SK-N-SH (cell line): ENCODE measurements around the gene CYP4F12. TPM values are rescaled to one million over a fixed set of nuclear protein-coding genes. Genes with fewer than 3 reads are reported as not detected.

ENCODE experiments used
- CTCF ChIA-PET: fragments of 300-600, 350-600 bp; formaldehyde crosslinking; extraction: SDS; loops from one replicate; lab custom pipeline; 2021; lab: Yijun Ruan, JAX
- POLR2A ChIA-PET: fragments of 350-600 bp; sonication (Branson Sonifier 250); formaldehyde crosslinking; extraction: SDS; loops from one replicate; lab custom pipeline; 2020; ENCODE audit warnings: antibody characterized with exemption, inconsistent platforms; lab: Yijun Ruan, JAX
- DNase-seq: peaks from one replicate; pipeline ENCODE4 v3.0.0; 2012
- H2AFZ ChIP-seq: fragments of 200-600 bp; sonication (generic); 2 replicates; pipeline ENCODE4 v1.8.1; 2016; ENCODE audit warnings: antibody characterized with exemption, mild to moderate bottlenecking, low read depth
- H3F3A ChIP-seq: fragments of 200-600 bp; sonication (generic); replicated peaks from 2 replicates; pipeline ENCODE3; 2016; ENCODE audit warnings: antibody characterized with exemption, mild to moderate bottlenecking; ENCODE audit not compliant: insufficient read depth
- H3K27ac ChIP-seq, 2 experiments: fragments of 200-500 bp in 1 of 2; fragments of 200-600 bp in 1 of 2; sonication (Bioruptor generic) in 1 of 2; sonication (generic), shearing (Covaris generic) in 1 of 2; 2 replicates each; pipeline versions ENCODE4 v1.5.1 to v1.6.1; 2014 to 2016; ENCODE audit warnings: low read depth in 2 of 2, inconsistent platforms in 1 of 2, low read length in 1 of 2, mild to moderate bottlenecking in 1 of 2, mixed read lengths in 1 of 2
- H3K27me3 ChIP-seq: fragments of 200-600 bp; sonication (generic), shearing (Covaris generic); 2 replicates; pipeline ENCODE4 v1.6.1; 2016; ENCODE audit warnings: mixed run types; ENCODE audit not compliant: insufficient read depth
- H3K36me3 ChIP-seq, 2 experiments: fragments of 200-500 bp in 1 of 2; fragments of 200-600 bp in 1 of 2; sonication (Bioruptor generic) in 1 of 2; sonication (generic) in 1 of 2; replicated peaks in 1 of 2; 2 replicates each; pipeline versions ENCODE3 to v1.5.1; 2014 to 2016; ENCODE audit warnings: low read length in 1 of 2, mild to moderate bottlenecking in 1 of 2; ENCODE audit not compliant: insufficient read depth in 2 of 2, control insufficient read depth in 1 of 2
- H3K4me1 ChIP-seq, 2 experiments: fragments of 200-500 bp in 1 of 2; fragments of 200-600 bp in 1 of 2; sonication (Bioruptor generic) in 1 of 2; sonication (generic), shearing (Covaris generic) in 1 of 2; 2 replicates each; pipeline versions ENCODE4 v1.5.1 to v1.6.1; 2014 to 2016; ENCODE audit warnings: low read depth in 1 of 2, low read length in 1 of 2, mixed run types in 1 of 2; ENCODE audit not compliant: insufficient read depth in 2 of 2, control insufficient read depth in 1 of 2
- H3K4me2 ChIP-seq: fragments of 200-600 bp; sonication (generic), shearing (Covaris generic); 2 replicates; pipeline ENCODE4 v1.6.1; 2017; ENCODE audit warnings: mixed run types
- H3K4me3 ChIP-seq, 2 experiments: fragments of 200-500 bp in 1 of 2; fragments of 200-600 bp in 1 of 2; sonication (Bioruptor generic) in 1 of 2; sonication (generic), shearing (Covaris generic) in 1 of 2; 2 replicates each; pipeline versions ENCODE4 v1.5.1 to v1.8.1; 2014 to 2016; ENCODE audit warnings: low read depth in 2 of 2, inconsistent platforms in 1 of 2, low read length in 1 of 2, mild to moderate bottlenecking in 1 of 2, mixed read lengths in 1 of 2, moderate library complexity in 1 of 2
- H3K79me2 ChIP-seq: fragments of 200-600 bp; sonication (generic); 2 replicates; pipeline ENCODE4 v1.8.1; 2017; ENCODE audit warnings: mild to moderate bottlenecking; ENCODE audit not compliant: insufficient read depth
- H3K9ac ChIP-seq: fragments of 200-600 bp; sonication (generic); 2 replicates; pipeline ENCODE4 v1.6.1; 2017; ENCODE audit warnings: mixed run types
- H3K9me2 ChIP-seq: fragments of 200-600 bp; sonication (generic); 2 replicates; pipeline ENCODE4 v1.6.1; 2017; ENCODE audit warnings: mixed run types
- H3K9me3 ChIP-seq: fragments of 200-600 bp; sonication (generic); 2 replicates; pipeline ENCODE4 v1.6.1; 2017; ENCODE audit warnings: mixed run types, mild to moderate bottlenecking, moderate library complexity
- H4K20me1 ChIP-seq: fragments of 200-600 bp; sonication (generic); 2 replicates; pipeline ENCODE4 v1.6.1; 2017; ENCODE audit warnings: mild to moderate bottlenecking, mixed run types; ENCODE audit not compliant: insufficient read depth
- ELF1 ChIP-seq: IDR thresholded peaks from 2 replicates; pipeline ENCODE4 v1.4.0; 2012
- FOXJ3 ChIP-seq: sonication (generic); formaldehyde crosslinking; IDR thresholded peaks from 2 replicates; pipeline ENCODE4 v1.5.1; 2020; ENCODE audit warnings: mild to moderate bottlenecking, missing genetic modification reagents
- FOXM1 ChIP-seq: IDR thresholded peaks from 2 replicates; pipeline ENCODE4 v1.4.0; 2012; ENCODE audit warnings: low read depth, mild to moderate bottlenecking
- GABPA ChIP-seq: IDR thresholded peaks from 2 replicates; pipeline ENCODE4 v1.4.0; 2012; ENCODE audit warnings: low read depth, mild to moderate bottlenecking
- GATA2 ChIP-seq: sonication (generic); formaldehyde crosslinking; IDR thresholded peaks from 2 replicates; pipeline ENCODE4 v1.5.0; 2020; ENCODE audit warnings: mild to moderate bottlenecking, missing genetic modification reagents
- IRF3 ChIP-seq: fragments of 150-350 bp; IDR thresholded peaks from 2 replicates; pipeline ENCODE4 v1.6.1; 2016; ENCODE audit warnings: mild to moderate bottlenecking, low read depth, low read length
- JUND ChIP-seq: IDR thresholded peaks from 2 replicates; pipeline ENCODE4 v1.4.0; 2012
- MAX ChIP-seq: IDR thresholded peaks from 2 replicates; pipeline ENCODE4 v1.4.0; 2012; ENCODE audit warnings: low read depth
- MEF2A ChIP-seq: IDR thresholded peaks from 2 replicates; pipeline ENCODE4 v1.4.0; 2012; ENCODE audit warnings: low read depth, borderline replicate concordance
- MXI1 ChIP-seq: IDR thresholded peaks from 2 replicates; pipeline ENCODE4 v1.6.1; 2012; ENCODE audit warnings: mild to moderate bottlenecking, low read depth, low read length, improper control_type of control experiment
- NRF1 ChIP-seq: IDR thresholded peaks from 2 replicates; pipeline ENCODE4 v1.6.1; 2012; ENCODE audit warnings: low read depth, mild to moderate bottlenecking, low read length
- POLR2AphosphoS5 ChIP-seq: IDR thresholded peaks from 2 replicates; pipeline ENCODE4 v1.6.1; 2012; ENCODE audit warnings: low read depth, low read length
- RAD21 ChIP-seq: IDR thresholded peaks from 2 replicates; pipeline ENCODE4 v1.6.1; 2012; ENCODE audit warnings: mild to moderate bottlenecking, low read length
- REST ChIP-seq: IDR thresholded peaks from 2 replicates; pipeline ENCODE4 v1.6.1; 2012; ENCODE audit warnings: mild to moderate bottlenecking, low read depth, low read length, moderate library complexity
- RFX5 ChIP-seq: IDR thresholded peaks from 2 replicates; pipeline ENCODE4 v1.6.1; 2012; ENCODE audit warnings: mild to moderate bottlenecking, improper control_type of control experiment, low read length
- RXRA ChIP-seq: IDR thresholded peaks from 2 replicates; pipeline ENCODE4 v1.4.0; 2012; ENCODE audit warnings: low read depth, mild to moderate bottlenecking, borderline replicate concordance
- SIN3A ChIP-seq: IDR thresholded peaks from 2 replicates; pipeline ENCODE4 v1.6.1; 2012; ENCODE audit warnings: low read depth, mild to moderate bottlenecking, low read length, moderate library complexity, borderline replicate concordance
- TCF12 ChIP-seq: IDR thresholded peaks from 2 replicates; pipeline ENCODE4 v1.4.0; 2012
- USF1 ChIP-seq: IDR thresholded peaks from 2 replicates; pipeline ENCODE4 v1.4.0; 2012; ENCODE audit warnings: low read depth, borderline replicate concordance
- USF2 ChIP-seq: fragments of 150-350 bp; IDR thresholded peaks from 2 replicates; pipeline ENCODE4 v1.6.1; 2017; ENCODE audit warnings: antibody characterized with exemption, low read length, low read depth, borderline replicate concordance
- YY1 ChIP-seq: IDR thresholded peaks from 2 replicates; pipeline ENCODE4 v1.4.0; 2012; ENCODE audit warnings: low read depth, mild to moderate bottlenecking
- WGBS: methylation state at CpG from one replicate; pipeline ENCODE4 v1.1.6; 2017; ENCODE audit warnings: low lambda C conversion rate; 5-methylcytosine and 5-hydroxymethylcytosine counted together
- polyA plus RNA-seq, 3 experiments: library from polyadenylated mRNA; depleted of rRNA; stranded (reverse); fragments of >200 nt; gene quantifications; 2 replicates each; pipeline ENCODE4 v1.2.3, GENCODE V29; 2012

Gene CYP4F12
- polyA plus RNA-seq, 1 of the 3 experiments (the other 2 are of a cell fraction) = not detected

GRCh38 chr19:15721268-15721667 lies 48.4 kb downstream of the CYP4F12 start:
- Histone ChIP-seq H4K20me1 (no peaks in the 10 kb centered on the region), H3K27ac (no peak overlapping the region), H3K79me2 (no peaks in the 10 kb centered on the region)
- TF ChIP-seq NRF1 (no peak), MAX (no peak), MEF2A (no peak), FOXJ3 (no peak), ELF1 (no peak), RAD21 (no peak), RFX5 (no peak), FOXM1 (no peak), USF2 (no peak), IRF3 (no peak), RXRA (no peak), YY1 (no peak), REST (no peak), POLR2AphosphoS5 (no peak)
- TF ChIP-seq, all 33 proteins: peak for 0
- Histone ChIP-seq H3K9me3 (no peaks in the 10 kb centered on the region), H3K4me3 (no peak overlapping the region), H3K36me3 (no peaks in the 10 kb centered on the region), H2AFZ (no peak overlapping the region), H3K4me1 (no peaks in the 10 kb centered on the region), H3K9ac (no peak overlapping the region), H3K9me2 (no peaks in the 10 kb centered on the region), H3K4me2 (no peak overlapping the region), H3F3A (no peaks in the 10 kb centered on the region), H3K27me3 (no peaks in the 10 kb centered on the region)
- CTCF ChIA-PET = no interaction called here
- POLR2A ChIA-PET = no interaction called here
- 0% methylated on average over 1 of the region's 1 CpG for WGBS
- DNase-seq = no peak

- no peaks in the 10 kb centered on the region for H3K4me1 ChIP-seq
- H3F3A ChIP-seq = no peaks in the 10 kb centered on the region
- H4K20me1 ChIP-seq = no peaks in the 10 kb centered on the region
- no peaks in the 10 kb centered on the region for H3K79me2 ChIP-seq
- WGBS = 0% methylated on average over 13 of the region's 25 CpGs
- no peaks in the 10 kb centered on the region for H3K9me3 ChIP-seq
- no peaks in the 10 kb centered on the region for H3K36me3 ChIP-seq
- no peak overlapping the region for H3K9ac ChIP-seq
- no peak overlapping the region for H3K27ac ChIP-seq
- H3K9me2 ChIP-seq = no peaks in the 10 kb centered on the region
- H3K4me2 ChIP-seq = no peak overlapping the region
- H2AFZ ChIP-seq = no peak overlapping the region
- ChIA-PET POLR2A (no interaction called here), CTCF (no interaction called here)
- no peak for DNase-seq
- no peaks in the 10 kb centered on the region for H3K27me3 ChIP-seq
- H3K4me3 ChIP-seq = no peak overlapping the region
- no peak for TF ChIP-seq POLR2AphosphoS5
- no peak for TF ChIP-seq USF2
- no peak for TF ChIP-seq YY1
- TF ChIP-seq IRF3 = no peak
- no peak for TF ChIP-seq SIN3A
- TF ChIP-seq TCF12 = no peak
- TF ChIP-seq USF1 = no peak
- no peak for TF ChIP-seq FOXJ3
- TF ChIP-seq RAD21 = no peak
- TF ChIP-seq JUND = no peak
- no peak for TF ChIP-seq RFX5
- TF ChIP-seq GABPA = no peak
- no peak for TF ChIP-seq MXI1
- no peak for TF ChIP-seq GATA2 (CRISPR knock-in tag)
Measured at GRCh38 chr19:15722956-15723355, 50.1 kb downstream of the CYP4F12 start.
